Caco-2 (cell line): Measurements from ENCODE around the gene SKP1. TPM values are rescaled to one million over a fixed set of nuclear protein-coding genes. Genes with fewer than 3 reads are reported as not detected.
A peak's percentile ranks its signal among the peaks of the same experiment; 100 is the strongest.

Experiments used
- BruUV-seq: library from RNA; stranded (reverse); fragments of 400-500 nt; replicated peaks from 2 replicates; lab custom pipeline; 2021; lab: Mats Ljungman, UMichigan
- CTCF ChIA-PET: fragments of 300-600 bp; sonication (Branson Sonifier 250); formaldehyde crosslinking; loops from one replicate; lab custom pipeline; 2022; ENCODE audit warnings: antibody characterized with exemption; lab: Charles Lee
- POLR2A ChIA-PET: fragments of 300-600 bp; sonication (Branson Sonifier 250); formaldehyde crosslinking; loops from one replicate; lab custom pipeline; 2022; ENCODE audit warnings: antibody characterized with exemption; lab: Charles Lee
- DNase-seq, 2 experiments: peaks; one replicate each; pipeline versions ENCODE4 v3.0.0 to v3.0.0-alpha.2; 2020 to 2022
- H3K27me3 ChIP-seq: replicated peaks from 2 replicates; pipeline ENCODE4 v1.6.0; 2011; ENCODE audit warnings: low read length; ENCODE audit not compliant: control insufficient read depth, insufficient read depth
- H3K36me3 ChIP-seq: 2 replicates; pipeline ENCODE4 v1.5.1; 2011; ENCODE audit warnings: low read length; ENCODE audit not compliant: control insufficient read depth, insufficient read depth
- H3K4me1 ChIP-seq: fragments of 250-450 bp; sonication (Bioruptor Pico); 2 replicates; pipeline ENCODE4 v1.5.1; 2020; ENCODE audit warnings: mild to moderate bottlenecking
- H3K4me3 ChIP-seq: 2 replicates; pipeline ENCODE4 v1.5.1; 2011; ENCODE audit warnings: low read depth, mild to moderate bottlenecking, control low read depth, low read length
- H3K9me3 ChIP-seq: fragments of 250-450 bp; sonication (Bioruptor Pico); 2 replicates; pipeline ENCODE4 v1.5.1; 2020; ENCODE audit warnings: mild to moderate bottlenecking, moderate library complexity
- H3K27ac Mint-ChIP-seq: one replicate; pipeline ENCODE4 v1.8.0; 2022; ENCODE audit warnings: mixed read lengths; ENCODE audit not compliant: unreplicated experiment
- H3K27me3 Mint-ChIP-seq: one replicate; pipeline ENCODE4 v1.8.0; 2022; ENCODE audit warnings: mixed read lengths; ENCODE audit not compliant: insufficient read depth, unreplicated experiment
- H3K36me3 Mint-ChIP-seq: one replicate; pipeline ENCODE4 v1.8.0; 2022; ENCODE audit warnings: mild to moderate bottlenecking, mixed read lengths; ENCODE audit not compliant: insufficient read depth, unreplicated experiment
- H3K4me1 Mint-ChIP-seq: one replicate; pipeline ENCODE4 v1.8.0; 2022; ENCODE audit warnings: low read depth, mixed read lengths; ENCODE audit not compliant: unreplicated experiment
- H3K4me3 Mint-ChIP-seq: one replicate; pipeline ENCODE4 v1.8.0; 2022; ENCODE audit warnings: mild to moderate bottlenecking, moderate library complexity, mixed read lengths; ENCODE audit not compliant: unreplicated experiment
- H3K9me3 Mint-ChIP-seq: one replicate; pipeline ENCODE4 v1.8.0; 2022; ENCODE audit warnings: mixed read lengths; ENCODE audit not compliant: unreplicated experiment
- CTCF ChIP-seq, 2 experiments: fragments of 200-600 bp in 1 of 2; IDR thresholded peaks; 1 replicate in 1 of 2; 2 replicates in 1 of 2; pipeline versions ENCODE4 v1.5.1 to v1.8.0; 2011 to 2022; ENCODE audit warnings: antibody characterized with exemption in 1 of 2, control low read depth in 1 of 2, inconsistent platforms in 1 of 2, low read depth in 1 of 2, low read length in 1 of 2, mild to moderate bottlenecking in 1 of 2, moderate library complexity in 1 of 2; ENCODE audit not compliant: insufficient read depth in 1 of 2, severe bottlenecking in 1 of 2, unreplicated experiment in 1 of 2
- intact Hi-C: fragments of 100-400 bp; cut with micrococcal nuclease; formaldehyde crosslinking; loops from one replicate; pipeline ENCODE4 v1.10.0; 2022; ENCODE audit not compliant: unreplicated experiment
- total RNA-seq: library from RNA; stranded (reverse); gene quantifications from 2 replicates; pipeline ENCODE4 v1.2.3, GENCODE V29; 2022

Gene SKP1
- total RNA-seq, 1 experiment from 2014 or later, result 365 TPM

- H3K27me3 Mint-ChIP-seq, result no peaks in the 10 kb centered on the region
- no peak for DNase-seq
- no TSS peak for BruUV-seq
- H3K4me3 ChIP-seq, result no peak overlapping the region
- no peaks in the 10 kb centered on the region for H3K9me3 Mint-ChIP-seq
- peaks cover 11% of the 10 kb centered on the region for H3K36me3 ChIP-seq
- H3K4me1 ChIP-seq, result 0 out of 2 replicates have a peak, but pooled peaks cover 7% of the 10 kb centered on the region
- POLR2A ChIA-PET, result no interaction called here
- H3K4me1 Mint-ChIP-seq, result peaks cover 8% of the 10 kb centered on the region
- H3K27ac Mint-ChIP-seq, result no peak overlapping the region
- CTCF ChIA-PET, result interaction anchor here (0.7 to 1.4 kb wide), 3 partner anchors 9 to 141 kb away, joined by 4 to 5 read pairs (median 5); no protein-coding TSS in a partner anchor
- peaks cover 84% of the 10 kb centered on the region for H3K36me3 Mint-ChIP-seq
- no peaks in the 10 kb centered on the region for H3K27me3 ChIP-seq
- H3K9me3 ChIP-seq, result no peaks in the 10 kb centered on the region
- H3K4me3 Mint-ChIP-seq, result no peak overlapping the region
- intact Hi-C loops, result no loop called here
- TF ChIP-seq CTCF (IDR thresholded peaks at IDR 0.05; ENCODE audit: insufficient read depth in 1 of 2, low read depth in 1 of 2, low read length in 1 of 2, severe bottlenecking in 1 of 2, unreplicated experiment in 1 of 2), result no peak
These were observed 28.4 kb downstream of the SKP1 start for GRCh38 chr5:134148316-134148715.

GRCh38 chr5:134146651-134147518 is 29.9 kb downstream of the SKP1 start:
- H3K9me3 ChIP-seq, result no peaks in the 10 kb centered on the region
- Mint-ChIP-seq H3K4me3 (no peak overlapping the region), H3K4me1 (peaks cover 9% of the 10 kb centered on the region), H3K27me3 (no peaks in the 10 kb centered on the region), H3K36me3 (peaks cover 70% of the 10 kb centered on the region), H3K9me3 (no peaks in the 10 kb centered on the region), H3K27ac (no peak overlapping the region)
- ChIA-PET POLR2A (no interaction called here), CTCF (interaction anchor here (0.5 to 2.9 kb wide), 7 partner anchors 21 to 143 kb away, joined by 3 to 16 read pairs (median 3); no protein-coding TSS in a partner anchor)
- TF ChIP-seq CTCF (IDR thresholded peaks at IDR 0.05; ENCODE audit: insufficient read depth in 1 of 2, low read depth in 1 of 2, low read length in 1 of 2, severe bottlenecking in 1 of 2, unreplicated experiment in 1 of 2), result no peak
- H3K4me1 ChIP-seq, result peaks cover 16% of the 10 kb centered on the region
- DNase-seq, result no peak
- no peaks in the 10 kb centered on the region for H3K27me3 ChIP-seq
- peaks cover 10% of the 10 kb centered on the region for H3K36me3 ChIP-seq
- intact Hi-C loops, result no loop called here
- no peak overlapping the region for H3K4me3 ChIP-seq
- BruUV-seq, result TSS peak; percentile 57

GRCh38 chr5:134145779-134146581 is 30.8 kb downstream of the SKP1 start:
- ChIA-PET POLR2A (no interaction called here), CTCF (interaction anchor here (1.0 to 2.9 kb wide), 4 partner anchors 47 to 143 kb away, joined by 3 to 16 read pairs (median 4); no protein-coding TSS in a partner anchor)
- peaks cover 72% of the 10 kb centered on the region for H3K36me3 Mint-ChIP-seq

More at GRCh38 chr5:134145779-134146581, 30.8 kb downstream of the SKP1 start:
- Histone ChIP-seq H3K27me3 (no peaks in the 10 kb centered on the region), H3K9me3 (no peaks in the 10 kb centered on the region), H3K4me1 (peaks cover 25% of the 10 kb centered on the region), H3K4me3 (no peak overlapping the region), H3K36me3 (peaks cover 6% of the 10 kb centered on the region)
- no peak overlapping the region for H3K27ac Mint-ChIP-seq
- H3K4me1 Mint-ChIP-seq, result peaks cover 19% of the 10 kb centered on the region
- peak; percentile 79 to 88 for DNase-seq
- peak; percentile 96 to 97 for TF ChIP-seq CTCF (IDR thresholded peaks at IDR 0.05; ENCODE audit: insufficient read depth in 1 of 2, low read depth in 1 of 2, low read length in 1 of 2, severe bottlenecking in 1 of 2, unreplicated experiment in 1 of 2)
- no peaks in the 10 kb centered on the region for H3K27me3 Mint-ChIP-seq
- intact Hi-C loops, result loop anchor here (1.0 kb wide), 1 partner anchor 107 kb away; no protein-coding TSS in a partner anchor
- no peak overlapping the region for H3K4me3 Mint-ChIP-seq
- BruUV-seq, result no TSS peak
- H3K9me3 Mint-ChIP-seq, result no peaks in the 10 kb centered on the region
